Ishikawa (cell line): ENCODE results near the gene PLXNA4.

Source experiments
- CEBPB ChIP-seq: IDR thresholded peaks from 2 replicates; pipeline ENCODE4 v1.6.1; 2012
- CREB1 ChIP-seq: IDR thresholded peaks from 2 replicates; pipeline ENCODE4 v1.6.1; 2012; ENCODE audit warnings: low read depth
- EGR1 ChIP-seq: IDR thresholded peaks from 2 replicates; pipeline ENCODE4 v1.6.1; 2012
- EP300 ChIP-seq: IDR thresholded peaks from 2 replicates; pipeline ENCODE4 v1.6.1; 2012; ENCODE audit warnings: borderline replicate concordance
- FOXM1 ChIP-seq: IDR thresholded peaks from 2 replicates; pipeline ENCODE4 v1.6.1; 2012; ENCODE audit warnings: low read depth, borderline replicate concordance
- MAX ChIP-seq: IDR thresholded peaks from 2 replicates; pipeline ENCODE4 v1.6.1; 2012
- RAD21 ChIP-seq: IDR thresholded peaks from 2 replicates; pipeline ENCODE4 v1.6.1; 2012; ENCODE audit warnings: low read depth
- REST ChIP-seq: IDR thresholded peaks from 2 replicates; pipeline ENCODE4 v1.6.1; 2012; ENCODE audit warnings: low read depth, mild to moderate bottlenecking
- TAF1 ChIP-seq: IDR thresholded peaks from 2 replicates; pipeline ENCODE4 v1.6.1; 2012; ENCODE audit warnings: low read depth, mild to moderate bottlenecking
- TCF12 ChIP-seq: IDR thresholded peaks from 2 replicates; pipeline ENCODE4 v1.6.1; 2012; ENCODE audit warnings: low read depth
- USF1 ChIP-seq: IDR thresholded peaks from 2 replicates; pipeline ENCODE4 v1.6.1; 2012
- YY1 ChIP-seq: IDR thresholded peaks from 2 replicates; pipeline ENCODE4 v1.6.1; 2012; ENCODE audit warnings: low read depth
- ZBTB7A ChIP-seq: IDR thresholded peaks from 2 replicates; pipeline ENCODE4 v1.6.1; 2012; ENCODE audit warnings: low read depth

GRCh38 chr7:132098327-132098726 is 477.9 kb downstream of the PLXNA4 start:
- TF ChIP-seq TAF1 (no peak), CREB1 (no peak), EP300 (no peak), FOXM1 (no peak), RAD21 (no peak), USF1 (no peak), EGR1 (no peak), REST (no peak), CEBPB (no peak), TCF12 (no peak), MAX (no peak), ZBTB7A (no peak), YY1 (no peak)
